B cell (primary cell): ENCODE measurements around the gene BST2. TPM values are rescaled to one million over a fixed set of nuclear protein-coding genes. Genes with fewer than 3 reads are reported as not detected.

Experiments
- polyA plus RNA-seq: library from polyadenylated mRNA; depleted of rRNA; stranded (reverse); fragments of >200 nt; gene quantifications from 2 replicates; pipeline ENCODE4 v1.2.3, GENCODE V29; 2012
- total RNA-seq, 2 donors: library from RNA; stranded (reverse); fragments of 120-200 nt in 1 of 2; gene quantifications; 1 replicate in 1 of 2; 2 replicates in 1 of 2; pipeline versions ENCODE4 v1.2.3 to v1.2.4, GENCODE V29; 2013 to 2022

The BST2 gene
- total and polyA plus RNA-seq, 2 donors (not counting 1 experiment from before 2014, with no cell fraction given): 59.7 to 79.5 TPM

Other genes starting within 250 kb of the BST2 start
- 39.9 and 49.5 TPM in 2 replicates for gene USE1, start 190.3 kb downstream of the BST2 start, total RNA-seq
- gene USE1, start 190.3 kb downstream of the BST2 start, polyA plus RNA-seq: 48.3 and 56.5 TPM in 2 replicates
- 30.5 and 40.4 TPM in 2 replicates for gene OCEL1, start 179.4 kb downstream of the BST2 start, total RNA-seq
- gene OCEL1, start 179.4 kb downstream of the BST2 start, polyA plus RNA-seq: 12.0 and 28.5 TPM in 2 replicates
- 4.9 and 5.1 TPM in 2 replicates for gene NR2F6, start 159.7 kb downstream of the BST2 start, total RNA-seq
- gene NR2F6, start 159.7 kb downstream of the BST2 start, polyA plus RNA-seq: 2.0 and 2.9 TPM in 2 replicates
- 0.12 and 0.39 TPM in 2 replicates for gene USHBP1, start 140.9 kb downstream of the BST2 start, total RNA-seq
- 0.03 TPM in 1 of 2 replicates, not detected in the other for gene USHBP1, start 140.9 kb downstream of the BST2 start, polyA plus RNA-seq
- gene BABAM1, start 138.2 kb downstream of the BST2 start, total RNA-seq: 126 and 129 TPM in 2 replicates
- 98.6 and 105 TPM in 2 replicates for gene BABAM1, start 138.2 kb downstream of the BST2 start, polyA plus RNA-seq
- gene ANKLE1, start 123.7 kb downstream of the BST2 start, total RNA-seq: 6.2 and 6.3 TPM in 2 replicates
- gene ANKLE1, start 123.7 kb downstream of the BST2 start, polyA plus RNA-seq: 6.0 and 7.6 TPM in 2 replicates
- 7.2 and 9.7 TPM in 2 replicates for gene ABHD8, start 102.2 kb downstream of the BST2 start, total RNA-seq
- 4.6 and 5.2 TPM in 2 replicates for gene ABHD8, start 102.2 kb downstream of the BST2 start, polyA plus RNA-seq
- gene MRPL34, start 99.8 kb downstream of the BST2 start, total RNA-seq: 40.7 and 45.7 TPM in 2 replicates
- gene MRPL34, start 99.8 kb downstream of the BST2 start, polyA plus RNA-seq: 15.1 and 16.5 TPM in 2 replicates
- 35.5 and 38.4 TPM in 2 replicates for gene DDA1, start 96.1 kb downstream of the BST2 start, total RNA-seq
- gene DDA1, start 96.1 kb downstream of the BST2 start, polyA plus RNA-seq: 37.4 and 38.4 TPM in 2 replicates
- 4.8 and 5.2 TPM in 2 replicates for gene ANO8, start 70.8 kb downstream of the BST2 start, total RNA-seq
- gene ANO8, start 70.8 kb downstream of the BST2 start, polyA plus RNA-seq: 2.7 and 3.0 TPM in 2 replicates
- gene GTPBP3, start 68.1 kb downstream of the BST2 start, total RNA-seq: 44.3 and 44.9 TPM in 2 replicates
- 41.6 and 44.8 TPM in 2 replicates for gene GTPBP3, start 68.1 kb downstream of the BST2 start, polyA plus RNA-seq
- not detected in 2 replicates for gene PLVAP, start 28.3 kb downstream of the BST2 start, total RNA-seq
- 0.06 and 0.26 TPM in 2 replicates for gene PLVAP, start 28.3 kb downstream of the BST2 start, polyA plus RNA-seq
- gene CCDC194, start 11.4 kb downstream of the BST2 start, total RNA-seq: 3.4 and 3.8 TPM in 2 replicates
- 0.65 and 1.4 TPM in 2 replicates for gene CCDC194, start 11.4 kb downstream of the BST2 start, polyA plus RNA-seq
- gene MVB12A, start 14.4 kb upstream of the BST2 start, total RNA-seq: 26.8 and 33.6 TPM in 2 replicates
- gene MVB12A, start 14.4 kb upstream of the BST2 start, polyA plus RNA-seq: 21.4 and 31.3 TPM in 2 replicates
- not detected in 2 replicates for gene TMEM221, start 43.0 kb upstream of the BST2 start, total RNA-seq
- gene TMEM221, start 43.0 kb upstream of the BST2 start, polyA plus RNA-seq: not detected in 2 replicates
- gene NXNL1, start 55.3 kb upstream of the BST2 start, total RNA-seq: not detected in 2 replicates
- not detected in 2 replicates for gene NXNL1, start 55.3 kb upstream of the BST2 start, polyA plus RNA-seq
- gene SLC27A1, start 64.9 kb upstream of the BST2 start, total RNA-seq: 9.5 and 11.5 TPM in 2 replicates
- 4.1 and 5.1 TPM in 2 replicates for gene SLC27A1, start 64.9 kb upstream of the BST2 start, polyA plus RNA-seq
- gene PGLS, start 106.0 kb upstream of the BST2 start, total RNA-seq: 83.3 and 88.5 TPM in 2 replicates
- gene PGLS, start 106.0 kb upstream of the BST2 start, polyA plus RNA-seq: 55.2 and 74.2 TPM in 2 replicates
- 108 and 109 TPM in 2 replicates for gene COLGALT1, start 150.0 kb upstream of the BST2 start, total RNA-seq
- 126 and 219 TPM in 2 replicates for gene COLGALT1, start 150.0 kb upstream of the BST2 start, polyA plus RNA-seq